Esophagus muscularis mucosa (tissue), 4 donors: ENCODE results near the gene VSTM5. TPM values are rescaled to one million over a fixed set of nuclear protein-coding genes. Genes with fewer than 3 reads are reported as not detected.
"Not testable (repeated sequence)": the region's sequence is repeated elsewhere in the genome, so short reads cannot be mapped to it uniquely, and the experiment has no call there.

Source experiments
- DNase-seq: peaks from one replicate; pipeline ENCODE4 v3.0.0-alpha.2; 2017; ENCODE audit errors: extremely low spot score
- H3K27ac ChIP-seq, 4 donors: fragments of 200-600 bp; sonication (generic); replicated peaks in 1 of 4; 1 replicate in 3 of 4; 2 replicates in 1 of 4; pipeline ENCODE4 v1.5.1; 2016 to 2019; ENCODE audit warnings: mild to moderate bottlenecking in 1 of 4
- H3K27me3 ChIP-seq, 4 donors: fragments of 200-600 bp; sonication (generic); one replicate each; pipeline versions ENCODE4 v1.5.1 to v1.6.0; 2016 to 2019
- H3K36me3 ChIP-seq, 4 donors: fragments of 200-600 bp; sonication (generic); one replicate each; pipeline ENCODE4 v1.5.1; 2016 to 2019
- H3K4me1 ChIP-seq, 4 donors: fragments of 200-600 bp; sonication (generic); one replicate each; pipeline ENCODE4 v1.5.1; 2016 to 2019
- H3K4me3 ChIP-seq, 4 donors: fragments of 200-600 bp; sonication (generic); 1 replicate in 2 of 4; 2 replicates in 2 of 4; pipeline ENCODE4 v1.5.1; 2016 to 2019; ENCODE audit warnings: mild to moderate bottlenecking in 4 of 4, moderate library complexity in 1 of 4
- H3K9me3 ChIP-seq, 4 donors: fragments of 200-600 bp; sonication (generic); 1 replicate in 3 of 4; 2 replicates in 1 of 4; pipeline ENCODE4 v1.5.1; 2016 to 2019
- EP300 ChIP-seq: sonication (generic); formaldehyde crosslinking; IDR thresholded peaks from one replicate; pipeline ENCODE4 v1.6.1; 2017; ENCODE audit warnings: antibody characterized with exemption
- POLR2A ChIP-seq: fragments of 450-650 bp; IDR thresholded peaks from one replicate; pipeline ENCODE4 v1.6.1; 2017; ENCODE audit warnings: antibody characterized with exemption, moderate library complexity, mild to moderate bottlenecking, low read depth
- POLR2AphosphoS5 ChIP-seq, 2 donors: sonication (generic); formaldehyde crosslinking; IDR thresholded peaks; one replicate each; pipeline ENCODE4 v1.6.1; 2017; ENCODE audit warnings: antibody characterized with exemption in 2 of 2
- WGBS: methylation state at CpG from one replicate; pipeline ENCODE4 v1.1.5; 2018; 5-methylcytosine and 5-hydroxymethylcytosine counted together
- intact Hi-C: fragments of 100-400 bp; cut with DNase I; formaldehyde crosslinking; loops from one replicate; pipeline ENCODE4 v1.15.1; 2023
- total RNA-seq, 4 donors: library from RNA; depleted of rRNA; stranded (reverse); fragments of >200 nt; gene quantifications; one replicate each; pipeline versions ENCODE4 v1.1.0 to v1.2.1, GENCODE V29; 2016
- TF ChIP-seq, protein P1 (sequence below), 3 experiments: fragments of 200-600 bp in 2 of 3; fragments of 450-650 bp in 1 of 3; sonication (generic) in 2 of 3; IDR thresholded peaks; one replicate each; pipeline ENCODE4 v1.5.1; 2017 to 2019; ENCODE audit warnings: antibody characterized with exemption in 3 of 3, mild to moderate bottlenecking in 2 of 3, moderate library complexity in 1 of 3

VSTM5 gene
- total RNA-seq: under 1 TPM in 3 of 4 donors, not detected in 1; 0.17 to 0.39 (median 0.17) TPM

GRCh38 chr11:93850594-93851018 lies at the start of gene VSTM5:
TSS of gene VSTM5 (minus strand) at chr11:93850618. CDS start at chr11:93850502, 116 bp downstream.
- H3K27me3 ChIP-seq: peaks cover 0 to 4% (median 0%) of the 10 kb centered on the region in 4 donors
- no peak for DNase-seq
- H3K36me3 ChIP-seq: no peaks in the 10 kb centered on the region
- intact Hi-C loops: no loop called here
- WGBS: 11% methylated on average over 6 of the region's 6 CpGs
- TF ChIP-seq POLR2A: no peak
- no peak for TF ChIP-seq POLR2AphosphoS5 (IDR thresholded peaks at IDR 0.05)
- no peak for TF ChIP-seq EP300
- TF ChIP-seq, protein P1, sequence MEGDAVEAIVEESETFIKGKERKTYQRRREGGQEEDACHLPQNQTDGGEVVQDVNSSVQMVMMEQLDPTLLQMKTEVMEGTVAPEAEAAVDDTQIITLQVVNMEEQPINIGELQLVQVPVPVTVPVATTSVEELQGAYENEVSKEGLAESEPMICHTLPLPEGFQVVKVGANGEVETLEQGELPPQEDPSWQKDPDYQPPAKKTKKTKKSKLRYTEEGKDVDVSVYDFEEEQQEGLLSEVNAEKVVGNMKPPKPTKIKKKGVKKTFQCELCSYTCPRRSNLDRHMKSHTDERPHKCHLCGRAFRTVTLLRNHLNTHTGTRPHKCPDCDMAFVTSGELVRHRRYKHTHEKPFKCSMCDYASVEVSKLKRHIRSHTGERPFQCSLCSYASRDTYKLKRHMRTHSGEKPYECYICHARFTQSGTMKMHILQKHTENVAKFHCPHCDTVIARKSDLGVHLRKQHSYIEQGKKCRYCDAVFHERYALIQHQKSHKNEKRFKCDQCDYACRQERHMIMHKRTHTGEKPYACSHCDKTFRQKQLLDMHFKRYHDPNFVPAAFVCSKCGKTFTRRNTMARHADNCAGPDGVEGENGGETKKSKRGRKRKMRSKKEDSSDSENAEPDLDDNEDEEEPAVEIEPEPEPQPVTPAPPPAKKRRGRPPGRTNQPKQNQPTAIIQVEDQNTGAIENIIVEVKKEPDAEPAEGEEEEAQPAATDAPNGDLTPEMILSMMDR (IDR thresholded peaks at IDR 0.05): no peak
- H3K4me1 ChIP-seq: peaks cover 3 to 17% (median 15%) of the 10 kb centered on the region in 4 donors
- peak within 1 kb of the TSS; percentile 56 to 65 (median 62) for H3K4me3 ChIP-seq
- peak within 1 kb of the TSS in 2 of 4 donors; percentile 42 to 47 for H3K27ac ChIP-seq
- no peaks in the 10 kb centered on the region for H3K9me3 ChIP-seq

GRCh38 chr11:93895106-93895862 lies 44.9 kb upstream of the VSTM5 start:
- no peaks in the 10 kb centered on the region for H3K36me3 ChIP-seq
- peaks cover 0 to 6% (median 3%) of the 10 kb centered on the region in 4 donors for H3K4me1 ChIP-seq
- H3K4me3 ChIP-seq: no peak overlapping the region
- WGBS: 51% methylated on average over 5 of the region's 5 CpGs
- DNase-seq: no peak
- intact Hi-C loops: loop anchor here (5.0 kb wide), 2 partner anchors 522 to 607 kb away; no protein-coding TSS in a partner anchor
- no peak for TF ChIP-seq EP300
- TF ChIP-seq, protein P1 (IDR thresholded peaks at IDR 0.05): peak; percentile 51 to 72 (median 53)
- no peaks in the 10 kb centered on the region for H3K9me3 ChIP-seq
- peaks cover 0 to 32% (median 2%) of the 10 kb centered on the region in 4 donors for H3K27me3 ChIP-seq
- no peak overlapping the region for H3K27ac ChIP-seq

GRCh38 chr11:93890391-93891051 lies 40.1 kb upstream of the VSTM5 start:
- Histone ChIP-seq H3K9me3 (no peaks in the 10 kb centered on the region), H3K27ac (no peak overlapping the region), H3K27me3 (peaks cover 0 to 14% (median 0%) of the 10 kb centered on the region in 4 donors), H3K4me1 (peaks cover 0 to 5% (median 2%) of the 10 kb centered on the region in 4 donors), H3K36me3 (no peaks in the 10 kb centered on the region), H3K4me3 (no peak overlapping the region)
- WGBS: 83% methylated on average over 3 of the region's 3 CpGs
- peak; percentile 92 for DNase-seq
- TF ChIP-seq POLR2AphosphoS5 (IDR thresholded peaks at IDR 0.05) (no peak), EP300 (no peak), POLR2A (no peak)
- TF ChIP-seq, protein P1 (IDR thresholded peaks at IDR 0.05): no peak
- intact Hi-C loops: no loop called here

- TF ChIP-seq, protein P1 (IDR thresholded peaks at IDR 0.05): no peak
- TF ChIP-seq POLR2AphosphoS5 (IDR thresholded peaks at IDR 0.05) (no peak), POLR2A (no peak), EP300 (no peak)
- intact Hi-C loops: no loop called here
- no peaks in the 10 kb centered on the region for H3K36me3 ChIP-seq
- no peaks in the 10 kb centered on the region for H3K4me1 ChIP-seq
- H3K27me3 ChIP-seq: no peaks in the 10 kb centered on the region
- DNase-seq: no peak
- H3K27ac ChIP-seq: no peak overlapping the region
- H3K4me3 ChIP-seq: no peak overlapping the region
- H3K9me3 ChIP-seq: peaks cover 0 to 10% (median 6%) of the 10 kb centered on the region in 4 donors
- WGBS: 96% methylated on average over 5 of the region's 5 CpGs
Observed at GRCh38 chr11:93887111-93887510, 36.7 kb upstream of the VSTM5 start.

DNA sequence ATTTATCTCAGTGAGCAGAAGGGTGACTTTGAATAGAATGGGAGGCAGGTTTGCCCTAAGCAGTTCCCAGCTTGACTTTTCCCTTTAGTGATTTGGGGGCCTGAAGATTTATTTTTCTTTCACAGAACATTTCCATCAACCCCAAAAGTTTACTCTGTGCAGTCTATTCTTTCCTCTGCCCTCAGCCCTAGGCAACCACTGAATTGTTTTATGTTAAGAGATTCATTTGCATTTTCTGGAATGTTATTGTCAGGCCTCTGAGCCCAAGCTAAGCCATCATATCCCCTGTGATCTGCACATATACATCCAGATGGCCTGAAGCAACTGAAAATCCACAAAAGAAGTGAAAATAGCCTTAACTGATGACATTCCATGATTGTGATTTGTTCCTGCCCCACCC lies 28.7 kb upstream of the VSTM5 start:
- intact Hi-C loops, H3K4me1 ChIP-seq, DNase-seq, H3K36me3 ChIP-seq, H3K27ac ChIP-seq, H3K4me3 ChIP-seq, H3K27me3 ChIP-seq: not testable (repeated sequence)
- H3K9me3 ChIP-seq: peaks cover 0 to 11% (median 8%) of the 10 kb centered on the region in 4 donors
